Activated B cell treated with CpG ODN at 0.5 μM for 24 hours (primary cell): Measurements from ENCODE around the gene MAP1LC3B2. TPM values are rescaled to one million over a fixed set of nuclear protein-coding genes. Genes with fewer than 3 reads are reported as not detected.

Experiments used
- ATAC-seq: fragments of 200-7000 bp; cut with Tn5 transposase; one replicate; pipeline ENCODE4 v1.10.0; 2021; ENCODE audit warnings: low read depth, mild to moderate bottlenecking, moderate library complexity
- CTCF ChIA-PET: fragments of 350-600 bp; sonication (Branson Sonifier 250); formaldehyde crosslinking; loops from one replicate; lab custom pipeline; 2021; ENCODE audit warnings: antibody characterized with exemption; lab: Charles Lee
- POLR2A ChIA-PET: fragments of 350-600 bp; sonication (Branson Sonifier 250); formaldehyde crosslinking; loops from one replicate; lab custom pipeline; 2021; ENCODE audit warnings: antibody characterized with exemption; lab: Charles Lee
- DNase-seq: peaks from one replicate; pipeline ENCODE4 v3.0.0; 2022
- H3K27ac Mint-ChIP-seq: one replicate; pipeline ENCODE4 v1.8.0; 2020; ENCODE audit warnings: mixed read lengths
- H3K27me3 Mint-ChIP-seq: one replicate; pipeline ENCODE4 v1.8.0; 2021; ENCODE audit warnings: mixed read lengths
- H3K36me3 Mint-ChIP-seq: one replicate; pipeline ENCODE4 v1.8.0; 2021; ENCODE audit warnings: low read depth, mixed read lengths
- H3K4me1 Mint-ChIP-seq: one replicate; pipeline ENCODE4 v1.8.0; 2021; ENCODE audit warnings: mixed read lengths
- H3K4me3 Mint-ChIP-seq: one replicate; pipeline ENCODE4 v1.8.0; 2020; ENCODE audit warnings: mild to moderate bottlenecking, mixed read lengths
- H3K9me3 Mint-ChIP-seq: one replicate; pipeline ENCODE4 v1.8.0; 2020; ENCODE audit warnings: mixed read lengths
- intact Hi-C: fragments of 100-400 bp; cut with micrococcal nuclease; formaldehyde crosslinking; loops from one replicate; pipeline ENCODE4 v1.15.1; 2024
- total RNA-seq: library from RNA; stranded (reverse); gene quantifications from 2 replicates; pipeline ENCODE4 v1.2.3, GENCODE V29; 2022
- TF ChIP-seq, protein P1 (sequence below): fragments of 200-600 bp; IDR thresholded peaks from one replicate; pipeline ENCODE4 v1.8.0; 2022; ENCODE audit warnings: antibody characterized with exemption, mild to moderate bottlenecking

Gene MAP1LC3B2
- total RNA-seq, 1 donor from 2014 or later, result 1.9 TPM

DNA sequence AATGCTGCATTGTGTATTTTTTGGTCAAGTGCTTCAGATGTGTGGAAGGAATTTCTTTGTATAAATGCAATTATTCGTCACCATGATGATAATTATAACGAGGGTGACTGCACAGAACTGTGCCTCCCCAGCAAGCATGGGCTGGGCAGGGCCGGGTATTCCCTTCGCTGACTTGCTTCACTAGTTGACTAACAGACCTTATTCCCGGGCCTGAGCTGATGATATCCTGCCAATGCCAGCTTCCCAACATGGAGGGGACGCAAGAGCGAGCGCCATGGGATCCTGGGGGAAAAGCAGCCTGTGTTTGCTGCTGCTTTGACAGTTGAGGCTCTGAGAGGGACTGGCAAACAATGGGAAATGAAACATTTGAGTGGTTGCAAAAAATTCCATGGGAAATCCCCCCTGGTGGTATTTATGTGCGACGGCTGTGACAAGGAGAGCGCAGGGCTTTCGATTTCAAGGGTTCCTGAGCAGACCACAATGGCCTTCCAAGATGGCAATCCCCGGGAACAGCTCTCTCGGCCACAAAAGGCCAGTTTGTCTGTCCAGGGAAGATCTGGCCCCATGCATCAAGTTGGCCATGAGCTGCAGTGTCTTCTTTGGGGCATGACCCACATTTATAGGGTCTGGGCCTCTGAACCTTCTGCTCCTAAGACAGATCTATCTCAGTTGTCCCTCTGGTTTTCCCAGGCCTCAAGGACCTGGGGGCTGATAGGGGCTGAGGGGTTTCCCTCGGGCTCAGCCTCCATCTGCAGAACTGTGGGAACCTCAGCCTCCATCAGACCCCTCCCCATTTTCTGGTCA, 21.9 kb upstream of the MAP1LC3B2 start:
- ATAC-seq (peak; percentile 37), DNase-seq (peak; percentile 44)
- intact Hi-C loops, result loop anchor here (1.0 to 5.0 kb wide), 4 partner anchors 22 to 260 kb away; partner anchors contain the start of genes MAP1LC3B2 and MED13L
- Mint-ChIP-seq H3K4me1 (peaks cover 72% of the 10 kb centered on the region), H3K36me3 (peaks cover 4% of the 10 kb centered on the region), H3K27me3 (no peaks in the 10 kb centered on the region), H3K9me3 (peaks cover 2% of the 10 kb centered on the region), H3K4me3 (peak overlapping the region; percentile 69), H3K27ac (peak overlapping the region; percentile 76)
- TF ChIP-seq, protein P1, sequence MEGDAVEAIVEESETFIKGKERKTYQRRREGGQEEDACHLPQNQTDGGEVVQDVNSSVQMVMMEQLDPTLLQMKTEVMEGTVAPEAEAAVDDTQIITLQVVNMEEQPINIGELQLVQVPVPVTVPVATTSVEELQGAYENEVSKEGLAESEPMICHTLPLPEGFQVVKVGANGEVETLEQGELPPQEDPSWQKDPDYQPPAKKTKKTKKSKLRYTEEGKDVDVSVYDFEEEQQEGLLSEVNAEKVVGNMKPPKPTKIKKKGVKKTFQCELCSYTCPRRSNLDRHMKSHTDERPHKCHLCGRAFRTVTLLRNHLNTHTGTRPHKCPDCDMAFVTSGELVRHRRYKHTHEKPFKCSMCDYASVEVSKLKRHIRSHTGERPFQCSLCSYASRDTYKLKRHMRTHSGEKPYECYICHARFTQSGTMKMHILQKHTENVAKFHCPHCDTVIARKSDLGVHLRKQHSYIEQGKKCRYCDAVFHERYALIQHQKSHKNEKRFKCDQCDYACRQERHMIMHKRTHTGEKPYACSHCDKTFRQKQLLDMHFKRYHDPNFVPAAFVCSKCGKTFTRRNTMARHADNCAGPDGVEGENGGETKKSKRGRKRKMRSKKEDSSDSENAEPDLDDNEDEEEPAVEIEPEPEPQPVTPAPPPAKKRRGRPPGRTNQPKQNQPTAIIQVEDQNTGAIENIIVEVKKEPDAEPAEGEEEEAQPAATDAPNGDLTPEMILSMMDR, result no peak
- ChIA-PET POLR2A (interaction anchor here (0.7 to 8.2 kb wide), 4 partner anchors 15 to 201 kb away, joined by 3 to 124 read pairs (median 4); partner anchors contain the start of gene MAP1LC3B2), CTCF (interaction anchor here (1.1 kb wide), 1 partner anchor 22 kb away, joined by 5 read pairs; the partner anchor contains the start of gene MAP1LC3B2)

DNA sequence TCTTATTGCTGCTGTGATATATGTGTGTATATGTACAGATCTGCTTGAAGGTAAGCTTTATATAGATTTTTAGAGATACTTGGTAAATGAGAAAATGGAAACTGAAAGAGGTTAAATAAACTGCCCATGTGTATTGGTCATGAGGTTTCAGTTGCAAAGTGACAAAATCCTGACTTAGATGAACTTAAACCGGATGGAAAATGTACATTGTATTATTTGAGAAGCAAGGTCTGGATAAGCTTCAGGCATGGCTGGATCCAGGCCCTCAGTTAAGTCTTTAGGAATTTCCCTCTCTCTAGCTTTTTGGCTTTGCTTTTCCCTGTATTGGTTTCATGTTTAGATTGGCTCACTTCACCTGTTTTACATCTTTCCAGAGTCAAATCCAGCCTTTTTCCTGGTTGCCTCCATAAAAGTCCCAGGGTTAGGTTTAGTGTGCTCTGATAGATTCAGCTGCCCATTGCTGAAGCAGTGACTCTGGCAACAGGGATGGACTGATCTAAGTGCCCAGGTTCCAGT, 21.0 kb upstream of the MAP1LC3B2 start:
- ATAC-seq (no peak), DNase-seq (no peak)
- CTCF ChIA-PET, result interaction anchor here (1.1 kb wide), 1 partner anchor 21 kb away, joined by 5 read pairs; the partner anchor contains the start of gene MAP1LC3B2
- TF ChIP-seq, protein P1, result no peak
- Mint-ChIP-seq H3K4me1 (peaks cover 65% of the 10 kb centered on the region), H3K4me3 (peak overlapping the region; percentile 69), H3K27ac (peak overlapping the region; percentile 76), H3K9me3 (peaks cover 2% of the 10 kb centered on the region), H3K27me3 (no peaks in the 10 kb centered on the region), H3K36me3 (peaks cover 4% of the 10 kb centered on the region)
- POLR2A ChIA-PET, result interaction anchor here (1.6 to 8.2 kb wide), 3 partner anchors 14 to 202 kb away, joined by 3 to 124 read pairs (median 6); partner anchors contain the start of gene MAP1LC3B2
- intact Hi-C loops, result loop anchor here (1.0 to 5.0 kb wide), 3 partner anchors 10 to 201 kb away; no protein-coding TSS in a partner anchor

DNA sequence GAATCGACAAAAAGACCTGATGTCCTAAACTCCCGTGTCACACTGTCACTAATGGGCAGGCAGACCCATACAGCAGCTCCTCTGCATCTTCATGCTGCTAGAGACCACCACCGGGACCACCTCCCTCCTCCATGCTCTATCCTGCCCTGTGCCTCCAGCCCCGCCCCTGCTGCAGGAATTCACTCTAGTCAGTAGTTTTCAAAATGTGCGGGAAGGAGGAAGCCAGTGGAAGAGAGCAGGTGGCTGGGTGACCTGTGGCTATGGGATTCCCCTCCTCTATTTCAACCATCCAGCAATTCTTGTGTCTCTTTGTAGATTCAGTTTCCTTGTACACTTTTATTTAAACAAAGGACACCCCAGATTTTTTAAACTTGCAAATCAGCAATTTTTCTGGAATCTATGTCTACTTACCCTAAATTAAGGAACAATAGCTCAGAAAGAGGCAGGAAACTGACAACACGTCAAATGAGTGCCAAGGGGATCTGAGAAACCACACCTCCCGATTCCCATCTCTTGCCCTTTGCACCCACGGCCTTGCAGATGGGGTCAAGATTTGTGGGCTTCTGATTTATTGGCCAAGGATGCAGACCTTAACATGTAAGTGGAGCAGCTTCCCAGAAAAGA, 20.4 kb upstream of the MAP1LC3B2 start:
- no peak for ATAC-seq
- no peaks in the 10 kb centered on the region for H3K36me3 Mint-ChIP-seq
- peaks cover 60% of the 10 kb centered on the region for H3K4me1 Mint-ChIP-seq
- TF ChIP-seq, protein P1, result no peak
- no peaks in the 10 kb centered on the region for H3K27me3 Mint-ChIP-seq
- intact Hi-C loops, result loop anchor here (1.0 to 5.0 kb wide), 3 partner anchors 10 to 201 kb away; no protein-coding TSS in a partner anchor
- ChIA-PET CTCF (interaction anchor here (1.1 kb wide), 1 partner anchor 20 kb away, joined by 5 read pairs; the partner anchor contains the start of gene MAP1LC3B2), POLR2A (interaction anchor here (1.5 to 8.2 kb wide), 4 partner anchors 10 to 202 kb away, joined by 3 to 124 read pairs (median 6); partner anchors contain the start of gene MAP1LC3B2)
- H3K9me3 Mint-ChIP-seq, result peaks cover 2% of the 10 kb centered on the region
- H3K27ac Mint-ChIP-seq, result peak overlapping the region; percentile 62
- no peak for DNase-seq
- peak overlapping the region; percentile 7 for H3K4me3 Mint-ChIP-seq

DNA sequence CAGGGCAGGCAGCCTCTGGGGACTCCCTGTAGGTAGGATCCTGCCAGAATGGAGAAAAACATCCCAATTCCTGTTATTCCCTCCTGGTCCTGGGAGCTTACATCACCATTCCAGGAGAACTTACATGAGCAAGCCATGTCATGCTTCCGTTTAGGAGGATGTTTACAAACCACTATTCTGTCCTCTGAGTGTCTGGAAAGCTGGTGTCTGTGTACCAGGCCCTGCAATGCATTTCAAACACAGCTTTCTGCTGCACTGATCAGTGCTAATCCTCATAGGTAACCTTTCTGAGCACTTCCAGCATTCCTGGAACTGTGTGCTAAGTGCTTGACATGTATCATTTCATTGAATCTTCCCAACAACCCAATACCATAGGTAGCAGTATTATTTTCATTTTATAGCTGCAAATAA, 19.8 kb upstream of the MAP1LC3B2 start:
- intact Hi-C loops, result loop anchor here (5.0 kb wide), 2 partner anchors 138 to 202 kb away; no protein-coding TSS in a partner anchor
- Mint-ChIP-seq H3K4me3 (no peak overlapping the region), H3K27me3 (no peaks in the 10 kb centered on the region), H3K9me3 (peaks cover 2% of the 10 kb centered on the region), H3K4me1 (peaks cover 56% of the 10 kb centered on the region), H3K27ac (peak overlapping the region; percentile 5), H3K36me3 (no peaks in the 10 kb centered on the region)
- DNase-seq, result no peak
- CTCF ChIA-PET, result no interaction called here
- TF ChIP-seq, protein P1, result no peak
- POLR2A ChIA-PET, result interaction anchor here (0.8 to 8.2 kb wide), 3 partner anchors 9 to 20 kb away, joined by 5 to 124 read pairs (median 6); partner anchors contain the start of gene MAP1LC3B2
- no peak for ATAC-seq
